A549 (cell line): Measurements from ENCODE around the gene D2HGDH. TPM values are rescaled to one million over a fixed set of nuclear protein-coding genes. Genes with fewer than 3 reads are reported as not detected.
A peak's percentile ranks its signal among the peaks of the same experiment; 100 is the strongest.

Experiments
- ATAC-seq, 2 experiments: fragments of 200-7000 bp in 1 of 2; fragments of >200 bp in 1 of 2; cut with Nextera tagmentation in 1 of 2; cut with Tn5 transposase in 1 of 2; 3 replicates each; pipeline versions ENCODE4 v1.8.0 to v1.9.1; 2018 to 2020; ENCODE audit warnings: mild to moderate bottlenecking in 1 of 2, moderate library complexity in 1 of 2
- CTCF ChIA-PET: fragments of 300-600 bp; sonication (Branson Sonifier 250); formaldehyde crosslinking; extraction: SDS; loops from one replicate; lab custom pipeline; 2021; ENCODE audit warnings: antibody characterized with exemption, inconsistent platforms; lab: Yijun Ruan, JAX
- POLR2A ChIA-PET: fragments of 350-600 bp; formaldehyde crosslinking; extraction: SDS; loops from one replicate; lab custom pipeline; 2021; ENCODE audit warnings: antibody characterized with exemption, inconsistent platforms; lab: Yijun Ruan, JAX
- DNase-seq, 2 experiments: peaks; one replicate each; pipeline versions ENCODE4 v3.0.0 to v3.0.0-alpha.2; 2011 to 2016; ENCODE audit warnings: low read depth in 1 of 2, low spot score in 1 of 2
- FAIRE-seq: peaks from 2 replicates; lab custom pipeline; 2011; peaks lifted over from hg19 to GRCh38; lab: Jason Lieb, UNC
- H3K27ac ChIP-seq, 2 experiments: fragments of >200 bp; sonication (Bioruptor Twin); formaldehyde crosslinking; 3 replicates each; pipeline ENCODE4 v1.5.1; 2016 to 2017
- H3K4me1 ChIP-seq: fragments of >200 bp; sonication (Bioruptor Twin); formaldehyde crosslinking; 3 replicates; pipeline ENCODE4 v1.6.1; 2016
- H3K4me2 ChIP-seq: fragments of >200 bp; sonication (Bioruptor Twin); formaldehyde crosslinking; 3 replicates; pipeline ENCODE4 v1.6.1; 2016
- H3K4me3 ChIP-seq: fragments of >200 bp; sonication (Bioruptor Twin); formaldehyde crosslinking; 3 replicates; pipeline ENCODE4 v1.5.1; 2016
- H3K9me3 ChIP-seq: fragments of >200 bp; sonication (Bioruptor Twin); formaldehyde crosslinking; 3 replicates; pipeline ENCODE4 v1.6.1; 2016
- CBX2 ChIP-seq: fragments of 200-600 bp; sonication (generic); IDR thresholded peaks from 2 replicates; pipeline ENCODE4 v1.6.1; 2016; ENCODE audit warnings: low read depth, mild to moderate bottlenecking, borderline replicate concordance
- CBX8 ChIP-seq: fragments of 200-600 bp; sonication (generic); IDR thresholded peaks from 2 replicates; pipeline ENCODE4 v1.6.1; 2016
- CEBPB ChIP-seq, 2 experiments: fragments of >200 bp in 1 of 2; sonication (Bioruptor Twin) in 1 of 2; formaldehyde crosslinking in 1 of 2; IDR thresholded peaks; 2 replicates each; pipeline ENCODE4 v1.6.1; 2012 to 2016
- CHD4 ChIP-seq: fragments of 200-600 bp; sonication (generic); IDR thresholded peaks from 2 replicates; pipeline ENCODE4 v1.6.1; 2016; ENCODE audit warnings: antibody characterized with exemption, mild to moderate bottlenecking, borderline replicate concordance
- E2F6 ChIP-seq: IDR thresholded peaks from 2 replicates; pipeline ENCODE4 v1.6.1; 2012; ENCODE audit warnings: low read depth, borderline replicate concordance
- EHF ChIP-seq: fragments of 250-450 bp; sonication (Bioruptor Pico); IDR thresholded peaks from 2 replicates; pipeline ENCODE4 v1.5.0; 2020; ENCODE audit warnings: mild to moderate bottlenecking
- EHMT2 ChIP-seq: fragments of 200-600 bp; sonication (generic); IDR thresholded peaks from 2 replicates; pipeline ENCODE4 v1.6.1; 2016; ENCODE audit warnings: antibody characterized with exemption, low read depth, mild to moderate bottlenecking, moderate library complexity
- EP300 ChIP-seq, 2 experiments: fragments of >200 bp; sonication (Bioruptor Twin); formaldehyde crosslinking; IDR thresholded peaks; 2 replicates in 1 of 2; 3 replicates in 1 of 2; pipeline ENCODE4 v1.6.1; 2016 to 2017
- FOSB ChIP-seq: fragments of 250-450 bp; sonication (Bioruptor Pico); IDR thresholded peaks from 2 replicates; pipeline ENCODE4 v1.5.0; 2020; ENCODE audit warnings: mild to moderate bottlenecking, moderate library complexity
- FOXS1 ChIP-seq: fragments of 250-450 bp; sonication (Bioruptor Pico); IDR thresholded peaks from 2 replicates; pipeline ENCODE4 v1.5.0; 2020; ENCODE audit warnings: mild to moderate bottlenecking, moderate library complexity
- HDAC2 ChIP-seq: fragments of 200-600 bp; sonication (generic); IDR thresholded peaks from 2 replicates; pipeline ENCODE4 v1.6.1; 2016
- HES2 ChIP-seq: fragments of >200 bp; sonication (Bioruptor Twin); formaldehyde crosslinking; IDR thresholded peaks from 2 replicates; pipeline ENCODE4 v1.6.1; 2016
- HEYL ChIP-seq: fragments of 250-450 bp; sonication (Bioruptor Pico); IDR thresholded peaks from 2 replicates; pipeline ENCODE4 v1.8.0; 2021; ENCODE audit warnings: mild to moderate bottlenecking, moderate library complexity
- HMGXB4 ChIP-seq: fragments of 250-450 bp; sonication (Bioruptor Pico); IDR thresholded peaks from 2 replicates; pipeline ENCODE4 v1.5.0; 2021; ENCODE audit warnings: mild to moderate bottlenecking, moderate library complexity, borderline replicate concordance
- HOXA7 ChIP-seq: fragments of 250-450 bp; sonication (Bioruptor Pico); IDR thresholded peaks from 2 replicates; pipeline ENCODE4 v1.5.0; 2020; ENCODE audit warnings: mild to moderate bottlenecking, moderate library complexity
- HOXB13 ChIP-seq: fragments of 250-450 bp; sonication (Bioruptor Pico); IDR thresholded peaks from 2 replicates; pipeline ENCODE4 v1.5.0; 2020; ENCODE audit warnings: low read depth, mild to moderate bottlenecking, moderate library complexity
- HOXB5 ChIP-seq: fragments of 250-450 bp; sonication (Bioruptor Pico); IDR thresholded peaks from 2 replicates; pipeline ENCODE4 v1.5.0; 2020; ENCODE audit warnings: mild to moderate bottlenecking, moderate library complexity
- JUN ChIP-seq, 2 experiments: fragments of >200 bp; sonication (Bioruptor Twin); formaldehyde crosslinking; IDR thresholded peaks; 2 replicates in 1 of 2; 3 replicates in 1 of 2; pipeline ENCODE4 v1.6.1; 2016 to 2017
- JUNB ChIP-seq: fragments of >200 bp; sonication (Bioruptor Twin); formaldehyde crosslinking; IDR thresholded peaks from 2 replicates; pipeline ENCODE4 v1.6.1; 2016
- KDM1A ChIP-seq: fragments of 200-600 bp; sonication (generic); IDR thresholded peaks from 2 replicates; pipeline ENCODE4 v1.6.1; 2016; ENCODE audit warnings: low read depth, mild to moderate bottlenecking
- MAZ ChIP-seq: fragments of 150-350 bp; IDR thresholded peaks from 2 replicates; pipeline ENCODE4 v1.6.1; 2014; ENCODE audit warnings: antibody characterized with exemption, low read depth, low read length, borderline replicate concordance
- MYC ChIP-seq: IDR thresholded peaks from 2 replicates; pipeline ENCODE4 v1.6.1; 2012; ENCODE audit warnings: mild to moderate bottlenecking, inconsistent platforms, low read length, improper control_type of control experiment, borderline replicate concordance
- NFE2L2 ChIP-seq: fragments of 150-350 bp; conservative IDR thresholded peaks from 2 replicates; pipeline ENCODE4 v1.6.1; 2014; ENCODE audit warnings: low read length
- NR3C1 ChIP-seq: fragments of >200 bp; sonication (Bioruptor Twin); formaldehyde crosslinking; IDR thresholded peaks from 3 replicates; pipeline ENCODE4 v1.6.1; 2017
- PBX3 ChIP-seq: IDR thresholded peaks from 2 replicates; pipeline ENCODE4 v1.6.1; 2012
- PHF8 ChIP-seq: fragments of 200-600 bp; sonication (generic); IDR thresholded peaks from 2 replicates; pipeline ENCODE4 v1.6.1; 2016; ENCODE audit warnings: low read depth, mild to moderate bottlenecking, antibody characterized with exemption, moderate library complexity, borderline replicate concordance
- POLR2AphosphoS2 ChIP-seq: conservative IDR thresholded peaks from 2 replicates; pipeline ENCODE4 v1.6.1; 2012; ENCODE audit warnings: low read length, improper control_type of control experiment, inconsistent platforms
- RAD21 ChIP-seq, 2 experiments: fragments of >200 bp in 1 of 2; sonication (Bioruptor Twin) in 1 of 2; formaldehyde crosslinking in 1 of 2; IDR thresholded peaks in 1 of 2; conservative IDR thresholded peaks in 1 of 2; 2 replicates in 1 of 2; 3 replicates in 1 of 2; pipeline ENCODE4 v1.6.1; 2012 to 2018; ENCODE audit warnings: inconsistent platforms in 1 of 2
- RARB ChIP-seq: fragments of 250-450 bp; sonication (Bioruptor Pico); IDR thresholded peaks from 2 replicates; pipeline ENCODE4 v1.8.0; 2021; ENCODE audit warnings: mild to moderate bottlenecking, moderate library complexity
- RCOR1 ChIP-seq: fragments of 150-350 bp; IDR thresholded peaks from 2 replicates; pipeline ENCODE4 v1.6.1; 2014; ENCODE audit warnings: antibody characterized with exemption, low read length, low read depth
- RFX5 ChIP-seq: fragments of 450-650 bp; IDR thresholded peaks from 2 replicates; pipeline ENCODE4 v1.7.1; 2014; ENCODE audit warnings: antibody characterized with exemption, mild to moderate bottlenecking, moderate library complexity
- RNF2 ChIP-seq: fragments of 200-600 bp; sonication (generic); IDR thresholded peaks from 2 replicates; pipeline ENCODE4 v1.6.1; 2016; ENCODE audit warnings: low read depth, mild to moderate bottlenecking, antibody characterized with exemption, moderate library complexity, borderline replicate concordance
- SREBF2 ChIP-seq: fragments of 450-650 bp; IDR thresholded peaks from 2 replicates; pipeline ENCODE4 v1.6.1; 2014; ENCODE audit warnings: mild to moderate bottlenecking, moderate library complexity
- TFCP2L1 ChIP-seq: fragments of 250-450 bp; sonication (Bioruptor Pico); IDR thresholded peaks from 2 replicates; pipeline ENCODE4 v1.5.0; 2021; ENCODE audit warnings: mild to moderate bottlenecking
- USF2 ChIP-seq: fragments of 450-650 bp; IDR thresholded peaks from 2 replicates; pipeline ENCODE4 v1.6.1; 2014; ENCODE audit warnings: antibody characterized with exemption
- ZC3H11A ChIP-seq: fragments of 450-650 bp; IDR thresholded peaks from 2 replicates; pipeline ENCODE4 v1.6.1; 2014; ENCODE audit warnings: antibody characterized with exemption, mild to moderate bottlenecking
- ZFP36 ChIP-seq: fragments of 450-650 bp; IDR thresholded peaks from 2 replicates; pipeline ENCODE4 v1.6.1; 2014; ENCODE audit warnings: borderline replicate concordance; ENCODE audit not compliant: partially characterized antibody
- ZNF302 ChIP-seq: fragments of 250-450 bp; sonication (Bioruptor Pico); IDR thresholded peaks from 2 replicates; pipeline ENCODE4 v1.9.0; 2021; ENCODE audit warnings: inconsistent platforms, mild to moderate bottlenecking, moderate library complexity
- ZSCAN20 ChIP-seq: fragments of 250-450 bp; sonication (Bioruptor Pico); IDR thresholded peaks from 2 replicates; pipeline ENCODE4 v1.8.0; 2022; ENCODE audit warnings: mild to moderate bottlenecking, moderate library complexity
- WGBS: methylation state at CpG from one replicate; pipeline ENCODE4 v1.1.6; 2017; ENCODE audit errors: missing lambda C conversion rate; 5-methylcytosine and 5-hydroxymethylcytosine counted together
- polyA plus RNA-seq, 4 experiments: library from polyadenylated mRNA; depleted of rRNA in 3 of 4; stranded (reverse); fragments of >200 nt; fragmentation: RNase III in 1 of 4; extraction: RNeasy Plus Mini Kit Qiagen cat#74134 plus additional on column Dnase treatment in 1 of 4; gene quantifications; 2 replicates in 3 of 4; 3 replicates in 1 of 4; pipeline ENCODE4 v1.2.3, GENCODE V29; 2011 to 2017

D2HGDH gene
- polyA plus RNA-seq, 2 of the 4 experiments (the other 2 are of a cell fraction), result 6.5 to 18.5 TPM

GRCh38 chr2:241686650-241687425 lies 47.6 kb upstream of the D2HGDH start, which contains the start of gene DTYMK:
TSS of gene DTYMK (minus strand) at chr2:241686815. CDS start at chr2:241686783, 32 bp downstream.
- WGBS, result 3% methylated on average over 17 of the region's 102 CpGs
- DNase-seq (peak; percentile 96), FAIRE-seq (no peak), ATAC-seq (peak; percentile 97 to 98)
- Histone ChIP-seq H3K27ac (peak within 1 kb of the TSS; percentile 92 to 93), H3K4me3 (peak within 1 kb of the TSS; percentile 69), H3K4me2 (peak within 1 kb of the TSS; percentile 82), H3K4me1 (peaks cover 18% of the 10 kb centered on the region; the same call in 1 of the 3 replicates), H3K9me3 (no peaks in the 10 kb centered on the region)
- POLR2A ChIA-PET, result interaction anchor here (0.5 to 1.7 kb wide), 8 partner anchors 9 to 372 kb away, joined by 3 to 23 read pairs (median 4); partner anchors contain the start of genes HDLBP and ING5
- CTCF ChIA-PET, result interaction anchor here (0.7 to 1.3 kb wide), 3 partner anchors 14 to 192 kb away, joined by 3 to 5 read pairs (median 4); no protein-coding TSS in a partner anchor
- peak; percentile 64; the same call in 1 of the 2 replicates for TF ChIP-seq RFX5
- TF ChIP-seq MYC, result 0 out of 2 replicates have a peak, but pooled peaks have one; percentile 13
- TF ChIP-seq ZNF302 (CRISPR knock-in tag), result no peak
- no peak for TF ChIP-seq MAZ
- TF ChIP-seq E2F6, result peak; percentile 93
- TF ChIP-seq CBX8, result no peak
- no peak for TF ChIP-seq ZSCAN20 (CRISPR knock-in tag)
- peak; percentile 42 to 86; a peak in 4 of 5 replicates for TF ChIP-seq JUN (IDR thresholded peaks at IDR 0.05)
- TF ChIP-seq HMGXB4 (CRISPR knock-in tag), result peak; percentile 39; the same call in 1 of the 2 replicates
- no peak for TF ChIP-seq USF2
- no peak for TF ChIP-seq POLR2AphosphoS2
- TF ChIP-seq CHD4, result no peak
- no peak for TF ChIP-seq PBX3
- no peak for TF ChIP-seq TFCP2L1 (CRISPR knock-in tag)
- TF ChIP-seq EHMT2, result no peak
- TF ChIP-seq RAD21 (conservative IDR thresholded peaks at IDR 0.05 in 1 of 2, IDR thresholded peaks at IDR 0.05 in 1 of 2), result no peak
- no peak for TF ChIP-seq HOXB5 (CRISPR knock-in tag)
- no peak for TF ChIP-seq HDAC2
- TF ChIP-seq FOXS1 (CRISPR knock-in tag), result no peak
- TF ChIP-seq NFE2L2, result no peak
- peak; percentile 83; the same call in 1 of the 2 replicates for TF ChIP-seq PHF8
- TF ChIP-seq RNF2, result no peak
- TF ChIP-seq HEYL, result no peak
- no peak for TF ChIP-seq ZC3H11A
- TF ChIP-seq ZFP36, result no peak
- no peak for TF ChIP-seq KDM1A
- no peak for TF ChIP-seq RCOR1
- no peak for TF ChIP-seq CBX2
- TF ChIP-seq HES2, result no peak
- no peak for TF ChIP-seq SREBF2
- TF ChIP-seq FOSB (CRISPR knock-in tag), result no peak
- no peak for TF ChIP-seq HOXA7 (CRISPR knock-in tag)
- no peak for TF ChIP-seq EHF (CRISPR knock-in tag)
- no peak for TF ChIP-seq JUNB
- no peak for TF ChIP-seq CEBPB (IDR thresholded peaks at IDR 0.05)
- no peak for TF ChIP-seq RARB (CRISPR knock-in tag)
- no peak for TF ChIP-seq NR3C1
- TF ChIP-seq HOXB13 (CRISPR knock-in tag), result no peak
- no peak for TF ChIP-seq EP300 (IDR thresholded peaks at IDR 0.05)
